GM15510 (cell line): ENCODE measurements around the gene ZNF235.

Experiments
- POLR2A ChIP-seq: IDR thresholded peaks from 3 replicates; pipeline ENCODE4 v1.6.1; 2011; ENCODE audit warnings: borderline replicate concordance; ENCODE audit not compliant: insufficient read length; ENCODE audit errors: extremely low read depth

The ZNF235 gene

DNA sequence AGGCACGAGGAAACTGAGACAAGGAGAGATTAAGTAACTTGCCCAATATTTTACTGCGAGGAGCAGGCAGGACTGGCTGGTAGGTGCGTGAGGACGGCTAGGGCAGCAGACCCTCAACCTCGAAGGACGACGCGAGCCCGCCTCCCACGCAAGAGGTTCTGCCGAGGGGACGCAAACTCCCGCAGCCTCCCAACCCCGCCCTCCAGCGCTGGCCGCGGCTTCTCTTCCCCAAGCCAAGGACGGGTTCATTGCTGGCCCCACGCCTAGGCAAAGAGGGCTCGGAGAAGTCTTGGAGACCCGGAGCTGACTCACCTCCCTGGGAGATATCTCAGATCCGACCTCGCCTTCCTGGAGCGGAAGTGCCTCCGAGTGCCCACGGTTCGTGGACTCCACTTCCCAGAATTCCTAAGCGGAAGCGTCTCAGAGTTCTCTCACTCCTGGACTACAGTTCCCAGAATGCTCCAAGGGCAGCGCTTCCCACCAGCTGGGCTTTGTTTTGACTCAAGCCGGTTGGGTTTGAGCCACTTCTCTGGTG is at the start of gene ZNF235:
Gene ZNF235, minus strand, starts transcription at position 367 of the 535 bp plus-strand sequence. CDS start 1,621 bp downstream, outside the sequence.
- peak; percentile 72 for TF ChIP-seq POLR2A

DNA sequence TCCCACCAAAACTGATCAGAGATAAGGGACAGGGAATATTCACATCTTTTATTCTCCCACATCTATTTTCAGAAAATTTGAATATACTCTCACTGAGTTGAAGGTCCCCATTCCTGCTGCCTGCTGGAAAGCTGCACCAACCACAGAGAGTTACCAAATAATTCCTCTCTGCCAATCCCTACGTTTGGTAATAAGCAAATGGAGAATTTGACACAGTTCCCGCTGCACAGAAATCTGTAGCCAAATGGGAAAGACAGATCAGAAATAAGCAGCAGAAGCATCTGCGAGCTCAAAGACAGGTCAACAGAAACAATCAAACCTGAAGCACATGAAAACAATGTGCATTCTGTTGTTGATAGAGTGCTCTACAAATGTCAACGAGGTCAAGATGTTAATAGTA is 41.7 kb upstream of the ZNF235 start:
- no peak for TF ChIP-seq POLR2A

DNA sequence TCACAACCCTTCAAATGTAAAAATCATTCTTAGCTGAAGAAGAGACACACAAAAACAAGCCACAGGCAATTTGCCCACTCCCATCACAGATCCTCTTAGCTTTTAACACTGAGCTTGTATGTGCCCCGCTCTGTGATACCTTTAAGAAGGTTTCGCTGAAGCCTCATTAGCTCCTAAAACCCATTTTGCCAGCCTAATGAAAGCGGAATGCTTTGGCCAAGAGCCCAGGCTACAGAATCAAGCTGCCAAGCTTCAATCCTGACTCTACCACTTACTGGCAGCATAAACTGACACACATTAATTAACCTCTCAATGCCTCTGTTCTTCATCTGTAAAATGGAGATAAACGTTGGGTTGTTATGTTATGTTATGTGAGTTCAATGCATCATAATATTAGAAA is 41.1 kb upstream of the ZNF235 start:
- no peak for TF ChIP-seq POLR2A

DNA sequence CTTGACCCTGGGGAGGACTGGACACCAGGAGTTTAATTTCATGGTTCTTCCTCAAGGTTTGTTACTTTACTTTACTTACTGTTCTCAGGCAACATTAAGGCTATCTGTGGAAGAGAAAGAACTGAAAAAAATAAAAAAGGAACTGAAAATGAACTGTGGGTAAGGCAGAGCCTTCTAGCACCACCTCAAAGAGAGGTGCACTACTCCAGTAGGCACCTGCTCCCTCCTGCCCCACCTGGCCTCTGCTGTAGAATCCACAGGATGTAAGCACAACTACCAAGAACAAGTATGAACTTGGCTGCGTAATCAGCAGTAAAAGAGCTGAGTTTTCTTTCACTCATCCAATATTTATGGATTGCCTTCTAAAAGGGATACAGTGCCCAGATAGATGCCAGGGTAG is 39.4 kb upstream of the ZNF235 start:
- TF ChIP-seq POLR2A = no peak

DNA sequence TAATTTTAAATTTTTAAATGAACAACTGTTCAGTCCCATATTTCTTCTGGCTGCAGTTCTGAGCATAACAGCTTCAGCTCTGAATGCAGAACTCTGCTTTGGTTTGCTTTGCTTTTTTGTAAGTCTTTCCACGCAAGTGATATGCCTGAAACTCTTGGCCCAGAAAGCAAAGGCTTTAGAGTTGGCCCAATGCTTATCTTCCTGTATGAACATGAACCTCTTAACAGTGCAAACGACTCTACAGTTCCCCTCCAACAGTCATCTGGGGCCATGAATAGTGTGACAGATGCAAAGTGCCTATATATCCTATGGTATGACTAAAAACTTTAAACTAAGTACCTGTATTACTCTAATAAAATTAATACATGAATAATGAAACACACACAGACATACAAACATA is 37.0 kb upstream of the ZNF235 start:
- TF ChIP-seq POLR2A = no peak

DNA sequence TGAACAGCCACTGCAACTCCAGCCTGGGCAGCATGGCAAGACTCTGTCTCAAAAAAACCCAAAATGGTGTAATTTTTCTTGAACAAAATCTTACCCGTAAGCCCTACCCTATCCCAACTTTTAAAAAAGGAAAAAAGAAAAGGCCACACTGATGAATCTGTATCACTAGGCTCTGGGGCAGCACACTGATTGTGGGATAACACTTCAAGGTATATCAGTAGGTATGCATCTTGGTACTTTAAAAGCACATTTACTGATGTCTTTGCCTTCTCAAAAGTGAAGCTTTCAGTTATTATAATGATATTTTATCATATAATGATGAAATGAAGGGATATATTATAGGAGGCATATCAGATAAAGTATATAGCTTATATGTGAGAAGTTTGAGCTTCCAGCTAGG is 27.3 kb upstream of the ZNF235 start:
- TF ChIP-seq POLR2A = no peak

DNA sequence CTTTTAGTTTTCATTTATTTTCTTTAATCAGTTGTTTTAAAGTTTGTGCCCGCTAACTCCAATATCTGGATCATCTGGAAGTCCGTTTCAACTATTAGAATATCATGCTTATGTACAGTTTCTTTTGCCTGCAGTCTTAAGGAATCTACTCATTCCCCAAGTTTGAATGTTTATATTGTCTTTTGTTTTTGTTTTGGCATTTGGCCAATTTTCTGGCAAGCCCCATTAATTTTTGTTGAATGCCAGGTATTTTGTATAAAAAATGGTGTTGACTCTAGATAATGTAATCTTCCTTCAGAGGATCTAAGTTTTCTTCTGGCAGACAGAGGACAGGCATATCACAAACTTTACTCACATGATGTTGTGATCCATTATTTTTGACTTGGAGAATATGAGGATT is 11.1 kb upstream of the ZNF235 start:
- no peak for TF ChIP-seq POLR2A

DNA sequence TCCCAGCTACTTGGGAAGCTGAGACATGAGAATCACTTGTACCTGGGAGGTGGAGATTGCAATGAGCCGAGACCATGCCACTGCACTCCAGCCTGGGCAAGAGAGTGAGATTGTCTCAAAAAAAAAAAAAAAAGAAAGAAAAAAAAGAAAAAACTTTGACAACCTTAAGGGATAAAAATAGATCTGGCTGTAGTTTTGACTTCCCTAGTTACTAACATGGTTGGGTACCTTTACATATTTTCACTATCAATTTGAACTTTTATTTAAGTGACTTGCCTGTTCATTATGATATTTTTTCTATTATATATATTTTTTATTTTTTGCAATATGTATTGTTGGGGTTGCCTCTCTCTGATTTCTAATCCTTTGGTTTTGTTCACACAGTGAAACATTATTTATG is 8.4 kb upstream of the ZNF235 start:
- no peak for TF ChIP-seq POLR2A

DNA sequence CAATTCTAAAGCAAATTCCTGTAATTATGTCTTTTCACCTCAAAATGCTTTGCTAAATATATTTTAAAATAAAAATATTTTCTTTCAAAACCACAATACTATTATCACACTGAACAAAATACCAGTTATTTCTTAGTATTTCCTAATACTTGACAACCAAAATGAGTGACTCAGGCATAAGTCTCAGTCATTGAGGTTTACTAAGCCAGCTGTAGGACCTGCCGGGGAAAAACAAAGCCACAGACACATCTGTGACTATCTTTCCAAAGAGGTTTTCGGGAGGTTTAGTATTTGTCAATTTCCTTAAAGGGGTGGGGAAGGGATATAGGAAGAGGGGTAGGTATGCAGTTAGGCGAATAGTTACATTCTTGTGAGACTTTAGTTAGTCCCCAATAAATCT is 3.2 kb upstream of the ZNF235 start:
- no peak for TF ChIP-seq POLR2A

DNA sequence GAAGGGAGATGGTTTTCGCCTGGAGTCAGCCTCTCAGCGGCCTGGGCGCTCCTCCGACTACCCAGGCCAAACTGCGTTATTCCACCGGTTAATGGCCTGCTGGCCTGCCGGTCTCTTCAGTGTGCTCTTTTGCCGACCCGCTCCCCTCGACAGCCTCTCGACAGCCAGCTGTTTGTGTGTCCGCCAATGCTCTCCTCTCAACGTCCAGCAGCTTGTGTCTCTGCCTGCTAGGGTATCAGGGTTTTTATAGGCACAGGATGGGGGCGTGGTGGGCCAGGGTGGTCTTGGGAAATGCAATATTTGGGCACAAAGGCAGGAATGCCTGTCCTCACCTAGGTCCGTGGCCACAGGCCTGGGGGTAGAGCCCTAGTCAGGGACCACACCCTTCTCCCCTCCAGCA is 1.5 kb upstream of the ZNF235 start:
- no peak for TF ChIP-seq POLR2A

DNA sequence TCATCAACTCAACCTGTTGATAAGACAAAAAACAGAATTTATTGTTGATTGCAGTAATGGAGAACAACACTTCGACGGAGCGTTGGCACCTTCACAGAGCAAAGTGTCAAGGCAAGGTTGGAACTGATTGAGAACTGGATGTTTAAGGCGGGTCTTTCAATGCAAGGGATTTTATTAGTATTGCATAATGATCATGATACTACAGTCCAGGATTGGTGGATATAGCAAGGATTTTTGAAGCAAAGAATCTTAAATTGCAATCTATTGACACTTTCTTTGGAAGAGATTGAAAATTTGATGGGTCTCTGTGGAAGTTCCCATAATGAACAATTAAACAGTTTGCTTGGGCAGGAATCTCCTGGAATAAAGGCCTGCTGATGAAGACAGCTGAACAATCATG is 632 bp upstream of the ZNF235 start:
- TF ChIP-seq POLR2A = no peak

DNA sequence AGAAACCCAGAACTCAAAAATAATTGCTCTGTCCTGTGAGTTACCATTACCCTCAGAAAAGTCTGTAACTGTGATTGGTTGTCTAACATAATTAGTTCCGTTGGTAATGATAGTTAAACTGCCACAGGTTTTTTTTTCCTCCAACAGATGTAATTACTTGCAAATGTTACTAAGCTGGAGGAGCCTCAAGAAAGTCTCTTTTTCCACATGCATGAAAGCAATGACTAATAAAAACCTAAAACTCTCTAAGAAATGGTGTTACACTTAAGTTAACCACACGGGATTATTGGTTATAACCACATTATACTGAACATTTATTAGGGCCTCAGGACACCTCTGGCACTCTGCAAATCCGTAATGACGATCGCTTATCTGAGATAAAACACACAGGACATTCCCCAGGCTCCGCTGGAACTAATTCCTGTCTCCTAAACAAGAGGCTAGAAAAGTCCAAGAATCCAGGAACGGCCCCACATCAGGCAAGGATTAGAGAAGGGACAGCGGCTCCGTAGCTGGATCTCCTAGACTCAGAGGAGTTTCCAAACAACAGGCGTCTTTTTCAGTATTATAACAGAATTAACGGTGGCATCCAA is 753 bp downstream of the ZNF235 start:
- TF ChIP-seq POLR2A = no peak

DNA sequence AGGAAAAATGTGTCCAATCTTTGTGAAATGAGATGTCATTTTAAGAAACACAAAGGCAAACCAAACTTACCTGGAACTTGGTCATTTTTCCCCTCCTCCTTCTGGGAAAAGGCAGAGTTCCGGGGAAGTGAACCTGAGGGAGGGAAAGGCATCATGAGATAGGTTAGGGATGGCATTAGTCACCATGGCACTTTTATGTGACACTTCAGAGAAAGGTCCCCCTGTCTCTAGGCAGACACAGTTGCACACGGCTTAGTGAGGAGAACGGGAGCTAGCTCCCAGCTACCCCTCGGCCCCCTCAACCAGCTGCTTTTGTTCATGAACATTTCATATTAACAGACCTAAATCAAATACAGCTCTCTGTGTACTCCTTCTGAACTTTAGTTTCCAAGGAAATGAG is 1.5 kb downstream of the ZNF235 start:
- no peak for TF ChIP-seq POLR2A

DNA sequence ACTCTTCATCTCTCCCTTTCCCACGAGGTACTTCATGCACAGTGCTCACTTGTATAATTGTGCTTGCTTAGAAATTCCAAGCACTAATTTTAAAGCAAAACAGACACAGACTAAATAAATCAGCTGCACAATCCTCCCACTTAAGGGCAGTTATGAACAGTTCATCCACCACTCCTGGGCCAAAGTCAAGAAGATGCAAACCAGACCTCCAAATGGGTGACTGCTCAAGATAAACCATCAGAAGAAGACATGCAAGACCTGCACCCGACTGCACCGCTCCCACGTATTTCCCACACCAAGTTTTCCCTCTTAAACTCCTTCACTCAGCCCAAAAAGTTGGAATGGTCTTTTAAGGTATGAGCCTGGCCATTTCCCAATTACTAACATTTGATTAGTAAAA is 19.9 kb downstream of the ZNF235 start:
- TF ChIP-seq POLR2A = no peak

DNA sequence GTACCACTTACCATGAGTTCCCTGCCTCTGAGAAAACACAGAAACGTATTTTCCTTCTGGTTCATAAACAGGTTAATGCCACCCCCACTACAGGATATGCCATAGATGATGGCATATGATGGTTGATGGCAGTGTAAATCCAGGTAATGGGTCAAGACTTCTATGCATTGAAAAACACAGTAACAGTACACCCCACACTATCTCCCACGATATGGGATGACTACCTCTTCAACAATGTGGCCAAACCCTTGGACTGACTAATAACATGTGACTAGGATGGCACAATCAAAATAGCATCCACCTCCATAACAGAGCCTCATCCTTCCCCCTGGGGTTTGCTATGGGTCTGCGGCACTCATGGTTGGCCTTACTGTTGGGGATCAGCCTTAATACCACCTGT is 22.0 kb downstream of the ZNF235 start:
- no peak for TF ChIP-seq POLR2A

DNA sequence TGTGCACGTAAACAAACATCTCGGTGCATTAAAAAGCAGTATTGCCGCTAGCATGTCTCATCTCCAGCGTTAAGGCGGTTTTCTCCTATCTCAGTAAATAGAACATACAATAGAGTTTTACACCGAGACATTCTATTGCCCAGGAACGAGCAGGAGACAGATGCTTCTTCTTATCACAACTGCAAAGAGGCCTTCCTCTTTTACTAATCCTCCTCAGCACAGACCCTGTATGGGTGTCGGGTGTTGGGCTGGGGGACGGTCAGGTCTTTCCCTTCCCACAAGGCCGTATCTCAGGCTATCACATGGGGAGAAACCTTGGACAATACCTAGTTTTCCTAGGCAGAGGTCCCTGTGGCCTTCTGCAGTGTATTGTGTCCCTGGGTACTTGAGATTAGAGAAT is 23.9 kb downstream of the ZNF235 start:
- TF ChIP-seq POLR2A = no peak
